Measurements from ENCODE around the gene SCN4A. TPM values are rescaled to one million over a fixed set of nuclear protein-coding genes. Genes with fewer than 3 reads are reported as not detected.

Gene SCN4A
- total RNA-seq, 1 donor from 2014 or later = 0.18 TPM

- intact Hi-C loops (cut with DNase I) = no loop called here
- H3K4me1 ChIP-seq = peaks cover 9% of the 10 kb centered on the region
- no peaks in the 10 kb centered on the region for H3K36me3 ChIP-seq
- ATAC-seq (no peak), DNase-seq (no peak)
- H3K27ac ChIP-seq = no peak overlapping the region
- no peak overlapping the region for H3K4me3 ChIP-seq
- H3K27me3 ChIP-seq (ENCODE audit: low read depth) = no peaks in the 10 kb centered on the region
- H3K9me3 ChIP-seq = no peaks in the 10 kb centered on the region
- TF ChIP-seq, protein P1, sequence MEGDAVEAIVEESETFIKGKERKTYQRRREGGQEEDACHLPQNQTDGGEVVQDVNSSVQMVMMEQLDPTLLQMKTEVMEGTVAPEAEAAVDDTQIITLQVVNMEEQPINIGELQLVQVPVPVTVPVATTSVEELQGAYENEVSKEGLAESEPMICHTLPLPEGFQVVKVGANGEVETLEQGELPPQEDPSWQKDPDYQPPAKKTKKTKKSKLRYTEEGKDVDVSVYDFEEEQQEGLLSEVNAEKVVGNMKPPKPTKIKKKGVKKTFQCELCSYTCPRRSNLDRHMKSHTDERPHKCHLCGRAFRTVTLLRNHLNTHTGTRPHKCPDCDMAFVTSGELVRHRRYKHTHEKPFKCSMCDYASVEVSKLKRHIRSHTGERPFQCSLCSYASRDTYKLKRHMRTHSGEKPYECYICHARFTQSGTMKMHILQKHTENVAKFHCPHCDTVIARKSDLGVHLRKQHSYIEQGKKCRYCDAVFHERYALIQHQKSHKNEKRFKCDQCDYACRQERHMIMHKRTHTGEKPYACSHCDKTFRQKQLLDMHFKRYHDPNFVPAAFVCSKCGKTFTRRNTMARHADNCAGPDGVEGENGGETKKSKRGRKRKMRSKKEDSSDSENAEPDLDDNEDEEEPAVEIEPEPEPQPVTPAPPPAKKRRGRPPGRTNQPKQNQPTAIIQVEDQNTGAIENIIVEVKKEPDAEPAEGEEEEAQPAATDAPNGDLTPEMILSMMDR (IDR thresholded peaks at IDR 0.05) = no peak
These were observed 31.0 kb downstream of the SCN4A start for GRCh38 chr17:63941751-63942150.

DNA sequence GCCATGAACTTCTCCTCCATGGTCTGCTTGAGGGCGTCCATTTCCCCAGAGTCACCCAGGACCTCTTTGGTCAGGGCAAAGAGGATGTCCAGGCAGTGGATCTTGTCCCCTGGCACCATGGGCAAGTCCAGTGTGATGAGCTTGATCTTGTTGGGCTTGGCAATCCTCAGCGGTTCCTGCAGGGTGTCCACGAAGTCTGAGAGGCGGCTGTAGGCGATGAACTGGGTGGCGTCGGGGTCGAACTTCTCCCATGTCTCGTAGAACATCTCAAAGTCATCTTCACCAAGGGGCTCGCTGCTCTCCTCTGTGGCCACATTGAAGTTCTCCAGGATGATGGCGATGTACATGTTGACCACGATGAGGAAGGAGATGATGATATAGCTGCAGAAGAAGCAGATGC lies 31.6 kb downstream of the SCN4A start:
- Histone ChIP-seq H3K27me3 (ENCODE audit: low read depth) (no peaks in the 10 kb centered on the region), H3K27ac (no peak overlapping the region), H3K4me3 (no peak overlapping the region), H3K4me1 (peaks cover 3% of the 10 kb centered on the region), H3K9me3 (no peaks in the 10 kb centered on the region), H3K36me3 (no peaks in the 10 kb centered on the region)
- ATAC-seq (no peak), DNase-seq (no peak)
- TF ChIP-seq, protein P1 (IDR thresholded peaks at IDR 0.05) = no peak
- intact Hi-C loops (cut with DNase I) = no loop called here

DNA sequence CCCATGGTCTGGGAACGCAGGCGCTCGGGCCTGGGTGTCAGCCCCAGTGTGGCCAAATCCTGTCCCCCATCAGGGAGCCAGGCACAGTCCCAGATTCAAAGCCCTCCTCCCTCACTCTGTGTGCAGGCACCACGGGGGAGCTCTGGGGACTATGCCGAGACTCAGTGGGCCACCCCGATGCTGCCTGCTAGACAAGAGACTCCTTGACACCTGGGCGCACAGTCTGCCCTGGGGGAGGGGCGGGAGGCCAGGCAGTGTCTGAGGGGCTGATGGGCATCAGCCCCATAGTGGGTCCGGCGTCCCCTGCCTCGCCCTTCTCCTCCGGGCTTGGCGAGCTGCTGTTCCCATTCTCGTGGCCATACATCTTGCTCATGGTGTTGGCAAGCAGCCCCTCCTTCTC lies 32.1 kb downstream of the SCN4A start:
- Histone ChIP-seq H3K4me1 (no peaks in the 10 kb centered on the region), H3K27ac (no peak overlapping the region), H3K36me3 (no peaks in the 10 kb centered on the region), H3K27me3 (ENCODE audit: low read depth) (no peaks in the 10 kb centered on the region), H3K4me3 (no peak overlapping the region), H3K9me3 (no peaks in the 10 kb centered on the region)
- DNase-seq = no peak
- TF ChIP-seq, protein P1 (IDR thresholded peaks at IDR 0.05) = no peak
- intact Hi-C loops (cut with DNase I) = no loop called here
- ATAC-seq = no peak

DNA sequence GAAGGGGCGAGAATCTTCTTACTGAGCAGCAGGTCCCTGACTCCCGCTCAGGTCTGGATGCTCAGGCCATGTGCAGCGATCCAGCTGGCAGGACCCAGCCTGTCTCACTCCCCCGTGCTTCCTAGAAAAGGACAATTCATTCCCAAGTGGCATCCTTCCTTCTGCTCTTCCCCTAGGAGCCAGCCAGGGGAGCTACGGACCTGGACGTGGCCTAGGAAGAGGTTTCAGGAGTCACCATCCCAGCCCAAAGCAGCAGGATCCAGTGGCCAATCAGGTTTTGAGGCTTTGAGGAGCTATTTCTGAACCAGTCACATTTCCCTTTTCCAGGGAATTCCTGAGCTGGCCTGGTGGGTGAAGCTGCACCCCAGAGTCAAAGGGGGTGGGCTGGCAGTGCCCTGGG lies 32.8 kb downstream of the SCN4A start:
- ATAC-seq (no peak), DNase-seq (no peak)
- Histone ChIP-seq H3K36me3 (no peaks in the 10 kb centered on the region), H3K27ac (no peak overlapping the region), H3K4me1 (no peaks in the 10 kb centered on the region), H3K4me3 (no peak overlapping the region), H3K9me3 (no peaks in the 10 kb centered on the region), H3K27me3 (ENCODE audit: low read depth) (no peaks in the 10 kb centered on the region)
- intact Hi-C loops (cut with DNase I) = no loop called here
- TF ChIP-seq, protein P1 (IDR thresholded peaks at IDR 0.05) = no peak

DNA sequence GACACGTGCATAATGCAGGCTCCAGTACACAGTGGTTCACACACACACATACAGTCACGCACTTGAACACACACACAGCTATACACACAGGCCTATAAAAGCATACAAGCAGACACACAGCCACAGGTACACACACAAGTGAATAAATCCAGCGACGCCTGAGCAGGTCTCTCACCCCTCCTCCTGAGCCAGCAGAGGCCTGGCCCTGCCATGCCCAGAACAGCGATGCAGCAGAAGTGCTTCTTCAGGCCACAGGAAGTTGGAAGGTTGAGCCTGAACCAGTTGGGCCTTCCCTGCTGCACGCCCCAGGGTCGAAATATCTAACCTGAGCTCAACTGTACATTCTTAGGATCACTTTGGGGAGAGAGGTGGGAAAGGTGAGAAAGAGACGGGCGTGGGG lies 33.3 kb downstream of the SCN4A start:
- no peaks in the 10 kb centered on the region for H3K36me3 ChIP-seq
- no peaks in the 10 kb centered on the region for H3K27me3 ChIP-seq (ENCODE audit: low read depth)
- DNase-seq = no peak
- no peaks in the 10 kb centered on the region for H3K4me1 ChIP-seq
- TF ChIP-seq, protein P1 (IDR thresholded peaks at IDR 0.05) = no peak
- ATAC-seq = no peak
- H3K4me3 ChIP-seq = no peak overlapping the region
- H3K9me3 ChIP-seq = no peaks in the 10 kb centered on the region
- intact Hi-C loops (cut with DNase I) = no loop called here
- H3K27ac ChIP-seq = no peak overlapping the region

DNA sequence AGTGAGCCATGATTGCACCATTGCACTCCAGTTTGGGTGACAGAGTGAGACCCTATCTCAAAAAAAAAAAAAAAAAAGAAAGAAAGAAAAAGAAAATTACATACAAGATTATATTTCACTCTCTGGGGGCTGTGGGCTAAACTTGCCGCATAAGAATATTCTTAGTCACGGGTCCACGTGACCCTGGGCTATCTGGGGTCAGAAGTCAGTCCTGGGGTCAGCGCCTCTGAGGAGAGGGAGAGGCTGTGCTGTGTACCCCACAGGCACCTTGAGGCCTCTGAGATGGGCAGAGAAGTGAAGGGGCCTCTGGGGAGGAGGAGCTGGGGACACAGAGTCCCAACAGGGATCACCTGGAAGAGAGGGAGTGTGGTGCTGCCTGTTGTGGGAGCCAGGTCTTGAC lies 34.8 kb downstream of the SCN4A start:
- intact Hi-C loops (cut with DNase I) = no loop called here
- no peak overlapping the region for H3K4me3 ChIP-seq
- no peaks in the 10 kb centered on the region for H3K36me3 ChIP-seq
- no peak overlapping the region for H3K27ac ChIP-seq
- TF ChIP-seq, protein P1 (IDR thresholded peaks at IDR 0.05) = no peak
- DNase-seq = no peak
- H3K9me3 ChIP-seq = no peaks in the 10 kb centered on the region
- no peaks in the 10 kb centered on the region for H3K4me1 ChIP-seq
- no peaks in the 10 kb centered on the region for H3K27me3 ChIP-seq (ENCODE audit: low read depth)
- no peak for ATAC-seq

All from lower lobe of right lung (tissue), 2 donors.